Measurements from ENCODE around the gene LINGO4. TPM values are rescaled to one million over a fixed set of nuclear protein-coding genes. Genes with fewer than 3 reads are reported as not detected.

Gene LINGO4
- polyA plus RNA-seq, 1 donor (not counting 4 experiments of a cell fraction or from before 2014, with no cell fraction given): not detected

DNA sequence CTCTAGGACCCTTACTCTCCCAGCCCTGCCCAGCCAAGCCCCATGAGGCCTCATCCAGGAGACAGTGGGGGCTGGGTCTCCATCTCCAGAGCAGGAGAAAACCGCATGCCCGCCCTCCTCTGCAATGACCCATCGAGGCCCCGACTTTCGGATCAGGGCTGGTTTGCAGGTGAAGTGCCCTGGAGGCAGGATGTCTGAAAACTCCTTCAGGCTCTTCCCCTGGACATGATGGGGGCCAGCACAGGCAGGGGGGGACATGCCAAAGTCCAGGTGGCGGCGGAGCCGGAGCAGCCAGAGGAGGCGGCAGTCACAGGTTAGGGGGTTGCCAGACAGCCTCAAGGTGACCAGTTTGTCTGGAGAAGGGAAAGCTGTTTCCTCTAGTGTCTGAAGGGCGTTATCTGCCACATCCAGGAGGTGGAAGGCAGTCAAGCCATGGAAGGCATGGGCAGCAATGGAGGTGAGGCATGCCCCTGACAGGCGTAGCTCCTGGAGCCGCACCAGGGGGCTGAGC lies 3.9 kb downstream of the LINGO4 start:
- no peaks in the 10 kb centered on the region for H3K36me3 ChIP-seq (ENCODE audit: control insufficient read depth in 2 of 2, extremely low read depth in 1 of 2, insufficient read depth in 2 of 2, low read length in 2 of 2)
- dilution Hi-C loops (cut with MboI; ENCODE audit: extremely low pct_ligation_motif_present, low sequenced_read_pairs): no loop called here
- H3K4me1 ChIP-seq (ENCODE audit: control insufficient read depth, extremely low read depth, insufficient read depth, low read length): peaks cover 8% of the 10 kb centered on the region
- no peaks in the 10 kb centered on the region for H3K9me3 ChIP-seq (ENCODE audit: control insufficient read depth, low read depth, low read length)
- H4K20me1 ChIP-seq (ENCODE audit: control insufficient read depth, extremely low read depth, insufficient read depth, low read length): no peaks in the 10 kb centered on the region
- no peak overlapping the region for H3K4me2 ChIP-seq (ENCODE audit: control insufficient read depth, extremely low read depth, insufficient read depth, low read depth, low read length)
- no peak for FAIRE-seq
- DNase-seq (ENCODE audit: low read depth, low spot score): no peak
- no peaks in the 10 kb centered on the region for H3K79me2 ChIP-seq (ENCODE audit: control insufficient read depth, insufficient read depth, low read length)
- no peak overlapping the region for H3K9ac ChIP-seq (ENCODE audit: control insufficient read depth, extremely low read depth, insufficient read depth, low read length)
- TF ChIP-seq EZH2 (IDR thresholded peaks at IDR 0.05; ENCODE audit: low read length): no peak
- TF ChIP-seq, protein P1, sequence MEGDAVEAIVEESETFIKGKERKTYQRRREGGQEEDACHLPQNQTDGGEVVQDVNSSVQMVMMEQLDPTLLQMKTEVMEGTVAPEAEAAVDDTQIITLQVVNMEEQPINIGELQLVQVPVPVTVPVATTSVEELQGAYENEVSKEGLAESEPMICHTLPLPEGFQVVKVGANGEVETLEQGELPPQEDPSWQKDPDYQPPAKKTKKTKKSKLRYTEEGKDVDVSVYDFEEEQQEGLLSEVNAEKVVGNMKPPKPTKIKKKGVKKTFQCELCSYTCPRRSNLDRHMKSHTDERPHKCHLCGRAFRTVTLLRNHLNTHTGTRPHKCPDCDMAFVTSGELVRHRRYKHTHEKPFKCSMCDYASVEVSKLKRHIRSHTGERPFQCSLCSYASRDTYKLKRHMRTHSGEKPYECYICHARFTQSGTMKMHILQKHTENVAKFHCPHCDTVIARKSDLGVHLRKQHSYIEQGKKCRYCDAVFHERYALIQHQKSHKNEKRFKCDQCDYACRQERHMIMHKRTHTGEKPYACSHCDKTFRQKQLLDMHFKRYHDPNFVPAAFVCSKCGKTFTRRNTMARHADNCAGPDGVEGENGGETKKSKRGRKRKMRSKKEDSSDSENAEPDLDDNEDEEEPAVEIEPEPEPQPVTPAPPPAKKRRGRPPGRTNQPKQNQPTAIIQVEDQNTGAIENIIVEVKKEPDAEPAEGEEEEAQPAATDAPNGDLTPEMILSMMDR (optimal IDR thresholded peaks at IDR 0.05 in 1 of 3, IDR thresholded peaks at IDR 0.05 in 1 of 3, conservative IDR thresholded peaks at IDR 0.05 in 1 of 3; ENCODE audit: extremely low read depth in 1 of 3, insufficient read depth in 2 of 3, low read length in 3 of 3): no peak
- H3K27ac ChIP-seq (ENCODE audit: control insufficient read depth, insufficient read depth, low read length): no peak overlapping the region
- no peaks in the 10 kb centered on the region for H3K9me1 ChIP-seq (ENCODE audit: control insufficient read depth, extremely low read depth, insufficient read depth, low read length)
- H2AFZ ChIP-seq (ENCODE audit: control insufficient read depth, low read length): no peak overlapping the region
- peaks cover 41% of the 10 kb centered on the region for H3K27me3 ChIP-seq (ENCODE audit: control insufficient read depth, extremely low read depth, insufficient read depth, low read length)
- H3K4me3 ChIP-seq (ENCODE audit: control insufficient read depth in 2 of 3, extremely low read depth in 1 of 3, insufficient read depth in 2 of 3, low read depth in 1 of 3, low read length in 3 of 3): no peak overlapping the region

DNA sequence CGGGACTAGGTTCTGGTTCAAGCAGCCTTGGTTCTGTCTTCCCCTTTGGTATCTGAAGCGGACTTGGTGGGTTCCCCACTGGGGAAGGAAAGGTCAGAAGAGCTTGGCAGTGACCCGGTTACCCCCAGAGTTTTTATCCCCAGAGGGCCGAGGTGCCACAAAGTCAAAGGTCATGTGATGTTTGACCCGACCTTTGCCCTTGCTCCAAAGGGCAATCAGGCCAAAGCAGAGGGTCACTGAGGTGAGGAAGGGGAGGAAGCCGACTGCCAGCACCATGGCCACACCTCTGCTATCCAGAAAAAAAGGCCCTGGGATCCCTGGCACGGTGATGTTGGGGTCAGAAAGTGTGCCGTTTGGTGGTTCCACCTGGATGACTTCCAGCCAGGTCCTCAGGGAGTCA lies 4.4 kb downstream of the LINGO4 start:
- H3K9ac ChIP-seq (ENCODE audit: control insufficient read depth, extremely low read depth, insufficient read depth, low read length): no peak overlapping the region
- H3K27ac ChIP-seq (ENCODE audit: control insufficient read depth, insufficient read depth, low read length): no peak overlapping the region
- no peak overlapping the region for H3K4me2 ChIP-seq (ENCODE audit: control insufficient read depth, extremely low read depth, insufficient read depth, low read depth, low read length)
- H3K36me3 ChIP-seq (ENCODE audit: control insufficient read depth in 2 of 2, extremely low read depth in 1 of 2, insufficient read depth in 2 of 2, low read length in 2 of 2): no peaks in the 10 kb centered on the region
- DNase-seq (ENCODE audit: low read depth, low spot score) (no peak), FAIRE-seq (no peak)
- dilution Hi-C loops (cut with MboI; ENCODE audit: extremely low pct_ligation_motif_present, low sequenced_read_pairs): no loop called here
- H3K9me3 ChIP-seq (ENCODE audit: control insufficient read depth, low read depth, low read length): no peaks in the 10 kb centered on the region
- H2AFZ ChIP-seq (ENCODE audit: control insufficient read depth, low read length): no peak overlapping the region
- peaks cover 36% of the 10 kb centered on the region for H3K27me3 ChIP-seq (ENCODE audit: control insufficient read depth, extremely low read depth, insufficient read depth, low read length)
- H3K4me1 ChIP-seq (ENCODE audit: control insufficient read depth, extremely low read depth, insufficient read depth, low read length): peaks cover 8% of the 10 kb centered on the region
- H3K9me1 ChIP-seq (ENCODE audit: control insufficient read depth, extremely low read depth, insufficient read depth, low read length): no peaks in the 10 kb centered on the region
- no peaks in the 10 kb centered on the region for H4K20me1 ChIP-seq (ENCODE audit: control insufficient read depth, extremely low read depth, insufficient read depth, low read length)
- no peak overlapping the region for H3K4me3 ChIP-seq (ENCODE audit: control insufficient read depth in 2 of 3, extremely low read depth in 1 of 3, insufficient read depth in 2 of 3, low read depth in 1 of 3, low read length in 3 of 3)
- H3K79me2 ChIP-seq (ENCODE audit: control insufficient read depth, insufficient read depth, low read length): no peaks in the 10 kb centered on the region
- TF ChIP-seq, protein P1 (optimal IDR thresholded peaks at IDR 0.05 in 1 of 3, IDR thresholded peaks at IDR 0.05 in 1 of 3, conservative IDR thresholded peaks at IDR 0.05 in 1 of 3; ENCODE audit: extremely low read depth in 1 of 3, insufficient read depth in 2 of 3, low read length in 3 of 3): no peak
- TF ChIP-seq EZH2 (IDR thresholded peaks at IDR 0.05; ENCODE audit: low read length): no peak

Measured in keratinocyte (primary cell).